Measurements from ENCODE around the gene ARHGAP32. TPM values are rescaled to one million over a fixed set of nuclear protein-coding genes. Genes with fewer than 3 reads are reported as not detected.

The ARHGAP32 gene
- polyA plus RNA-seq, 1 donor from 2014 or later, result 12.0 TPM

- Histone ChIP-seq H3K4me3 (ENCODE audit: low read length) (no peak overlapping the region), H3K36me3 (ENCODE audit: insufficient read depth, low read length) (no peaks in the 10 kb centered on the region), H3K9me2 (ENCODE audit: insufficient read depth, low read length) (no peaks in the 10 kb centered on the region), H3K79me2 (replicated peaks; ENCODE audit: insufficient read depth, low read length) (no peaks in the 10 kb centered on the region), H3K27ac (ENCODE audit: low read length) (no peak overlapping the region), H3K9ac (ENCODE audit: low read length) (no peak overlapping the region), H3F3A (ENCODE audit: insufficient read depth, low read length, poor library complexity, severe bottlenecking) (peaks cover 7% of the 10 kb centered on the region), H4K20me1 (ENCODE audit: insufficient read depth) (no peaks in the 10 kb centered on the region), H3K9me3 (ENCODE audit: low read length) (no peaks in the 10 kb centered on the region), H3K27me3 (ENCODE audit: insufficient read depth, low read depth, low read length) (no peaks in the 10 kb centered on the region), H3K4me2 (ENCODE audit: low read length) (no peak overlapping the region), H2AFZ (ENCODE audit: low read depth, low read length) (no peak overlapping the region)
- no peak for TF ChIP-seq POLR2AphosphoS5 (IDR thresholded peaks at IDR 0.05)
- no peak for TF ChIP-seq RAD21 (conservative IDR thresholded peaks at IDR 0.05)
- TF ChIP-seq EZH2 (IDR thresholded peaks at IDR 0.05; ENCODE audit: borderline replicate concordance, insufficient read depth, low read length, poor library complexity, severe bottlenecking), result no peak
- TF ChIP-seq MXI1 (conservative IDR thresholded peaks at IDR 0.05; ENCODE audit: poor library complexity, severe bottlenecking), result no peak
- no peak for TF ChIP-seq SMC3 (conservative IDR thresholded peaks at IDR 0.05; ENCODE audit: poor library complexity)
- no peak for TF ChIP-seq REST (IDR thresholded peaks at IDR 0.05; ENCODE audit: borderline replicate concordance)
- no peak for TF ChIP-seq CTCF (IDR thresholded peaks at IDR 0.05; ENCODE audit: poor library complexity, severe bottlenecking)
- TF ChIP-seq TAF1 (IDR thresholded peaks at IDR 0.05; ENCODE audit: low read depth), result no peak
- TF ChIP-seq EP300 (conservative IDR thresholded peaks at IDR 0.05; ENCODE audit: poor library complexity, severe bottlenecking), result no peak
Measured at GRCh38 chr11:128924104-128924503, 268.0 kb downstream of the ARHGAP32 start.

- Histone ChIP-seq H3K9ac (ENCODE audit: low read length) (no peak overlapping the region), H2AFZ (ENCODE audit: low read depth, low read length) (no peak overlapping the region), H3K9me2 (ENCODE audit: insufficient read depth, low read length) (no peaks in the 10 kb centered on the region), H3K4me2 (ENCODE audit: low read length) (no peak overlapping the region), H3K27me3 (ENCODE audit: insufficient read depth, low read depth, low read length) (no peaks in the 10 kb centered on the region), H4K20me1 (ENCODE audit: insufficient read depth) (no peaks in the 10 kb centered on the region), H3K9me3 (ENCODE audit: low read length) (no peaks in the 10 kb centered on the region), H3K79me2 (replicated peaks; ENCODE audit: insufficient read depth, low read length) (no peaks in the 10 kb centered on the region), H3K27ac (ENCODE audit: low read length) (no peak overlapping the region), H3K36me3 (ENCODE audit: insufficient read depth, low read length) (no peaks in the 10 kb centered on the region), H3F3A (ENCODE audit: insufficient read depth, low read length, poor library complexity, severe bottlenecking) (no peaks in the 10 kb centered on the region), H3K4me3 (ENCODE audit: low read length) (no peak overlapping the region)
- TF ChIP-seq TAF1 (IDR thresholded peaks at IDR 0.05; ENCODE audit: low read depth) (no peak), REST (IDR thresholded peaks at IDR 0.05; ENCODE audit: borderline replicate concordance) (no peak), EZH2 (IDR thresholded peaks at IDR 0.05; ENCODE audit: borderline replicate concordance, insufficient read depth, low read length, poor library complexity, severe bottlenecking) (no peak), MXI1 (conservative IDR thresholded peaks at IDR 0.05; ENCODE audit: poor library complexity, severe bottlenecking) (no peak), POLR2AphosphoS5 (IDR thresholded peaks at IDR 0.05) (no peak), CTCF (IDR thresholded peaks at IDR 0.05; ENCODE audit: poor library complexity, severe bottlenecking) (no peak), EP300 (conservative IDR thresholded peaks at IDR 0.05; ENCODE audit: poor library complexity, severe bottlenecking) (no peak), SMC3 (conservative IDR thresholded peaks at IDR 0.05; ENCODE audit: poor library complexity) (no peak), RAD21 (conservative IDR thresholded peaks at IDR 0.05) (no peak)
Measured at GRCh38 chr11:128921793-128922192, 270.3 kb downstream of the ARHGAP32 start.
